ENCODE results near the gene PLEKHM3. TPM values are rescaled to one million over a fixed set of nuclear protein-coding genes. Genes with fewer than 3 reads are reported as not detected.

Gene PLEKHM3
- total RNA-seq, 3 donors from 2014 or later (not counting 1 experiment from before 2014, with no cell fraction given), result 21.7 to 27.7 (median 26.3) TPM

DNA sequence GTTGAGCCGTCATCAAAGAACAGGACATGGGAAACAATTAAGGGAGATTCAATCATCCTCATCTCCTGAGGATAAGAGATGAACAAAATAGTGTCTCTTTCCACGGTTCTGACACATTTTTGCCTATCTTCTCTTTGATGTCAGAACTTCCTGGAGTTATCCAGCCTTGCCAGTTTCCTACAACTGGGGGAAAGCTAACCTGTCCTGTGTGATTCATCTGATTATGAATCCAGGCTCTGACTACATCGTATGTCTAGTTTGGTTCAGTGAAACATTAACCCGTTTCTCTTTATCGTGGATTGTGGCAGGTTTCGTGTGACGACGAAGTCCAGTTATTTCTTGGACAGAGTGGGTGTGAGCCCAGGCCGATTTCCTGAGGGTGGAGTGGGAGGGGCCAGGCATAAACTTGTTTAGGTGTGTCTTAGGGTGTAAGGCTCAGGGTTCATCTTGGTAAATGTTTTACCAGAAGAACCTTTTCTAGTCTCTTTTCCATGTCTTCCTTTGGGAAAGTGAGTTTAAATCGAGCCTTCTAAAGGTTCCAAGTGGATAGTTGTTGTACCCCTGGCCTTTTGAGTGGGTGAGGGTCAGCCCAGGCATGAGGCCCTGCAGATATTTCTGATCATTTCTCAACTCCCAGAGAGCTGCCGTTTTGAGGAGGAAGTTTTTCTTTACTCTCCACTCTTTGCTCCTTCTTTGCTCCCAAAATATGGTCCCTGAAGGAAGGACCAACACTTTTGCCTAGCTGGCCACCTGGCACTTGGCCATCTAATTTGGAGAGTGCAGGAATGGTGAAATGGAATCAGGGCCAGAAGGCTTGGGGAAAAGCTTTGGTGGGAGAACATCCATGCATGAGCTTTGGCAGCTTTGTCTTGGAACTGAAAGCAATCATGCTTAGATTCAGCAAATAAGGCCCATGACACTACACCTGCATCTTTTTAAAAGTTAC is 205.2 kb downstream of the PLEKHM3 start:
- Mint-ChIP-seq H3K4me3 (no peak overlapping the region), H3K9me3 (no peaks in the 10 kb centered on the region), H3K27me3 (ENCODE audit: low read depth in 2 of 2) (no peaks in the 10 kb centered on the region), H3K36me3 (no peaks in the 10 kb centered on the region), H3K4me1 (no peaks in the 10 kb centered on the region), H3K27ac (no peak overlapping the region)
- no peak for ATAC-seq
- intact Hi-C loops (cut with micrococcal nuclease), result no loop called here
- WGBS (ENCODE audit: insufficient coverage), result 92% methylated on average over 11 of the region's 11 CpGs
- TF ChIP-seq CTCF (IDR thresholded peaks at IDR 0.05), result no peak
- H3K4me3 ChIP-seq (ENCODE audit: low read length), result no peak overlapping the region
- no peaks in the 10 kb centered on the region for H3K9me3 ChIP-seq (ENCODE audit: control insufficient read depth, insufficient read depth, low read length)
- H3K36me3 ChIP-seq (ENCODE audit: control insufficient read depth, insufficient read depth, low read length), result no peaks in the 10 kb centered on the region
- H3K4me1 ChIP-seq (ENCODE audit: control insufficient read depth, insufficient read depth, low read length), result no peaks in the 10 kb centered on the region
- DNase-seq, result no peak
- no peaks in the 10 kb centered on the region for H3K27me3 ChIP-seq (ENCODE audit: control insufficient read depth, insufficient read depth, low read length)
- H3K27ac ChIP-seq (ENCODE audit: low read length), result no peak overlapping the region

DNA sequence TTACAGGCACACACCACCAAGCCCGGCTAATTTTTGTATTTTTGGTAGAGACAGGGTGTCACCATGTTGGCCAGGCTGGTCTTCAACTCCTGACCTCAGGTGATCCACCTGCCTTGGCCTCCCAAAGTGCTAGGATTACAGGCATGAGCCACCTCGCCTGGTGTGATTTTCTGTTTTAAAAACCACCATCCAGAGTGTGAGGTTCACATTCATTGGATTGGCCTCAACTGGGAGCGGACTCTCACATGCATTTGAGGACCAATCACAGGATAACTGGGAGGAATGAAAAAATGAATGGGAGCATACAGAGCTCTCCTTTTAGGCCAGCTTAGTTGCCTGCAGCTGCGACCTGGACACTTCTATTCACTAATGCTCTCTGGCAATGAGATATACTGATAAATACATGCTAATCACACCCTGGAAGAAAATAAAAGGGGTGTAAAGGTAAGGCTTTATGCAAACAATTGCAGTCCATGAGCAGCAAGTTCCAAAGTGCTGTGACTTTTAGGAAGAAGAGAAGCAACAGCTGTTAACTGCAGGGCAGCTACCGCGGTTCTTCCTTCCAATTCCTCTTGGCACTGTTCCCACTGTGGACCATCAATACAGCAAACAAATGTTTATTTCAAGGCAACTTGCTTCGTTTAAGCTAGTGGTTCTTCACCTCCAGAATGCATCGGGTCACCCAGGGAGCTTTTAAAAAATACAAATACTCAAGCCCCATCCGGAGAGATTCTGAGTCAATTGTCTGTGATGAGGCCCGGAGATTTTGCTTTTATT is 206.1 kb downstream of the PLEKHM3 start:
- Histone ChIP-seq H3K9me3 (ENCODE audit: control insufficient read depth, insufficient read depth, low read length) (no peaks in the 10 kb centered on the region), H3K27me3 (ENCODE audit: control insufficient read depth, insufficient read depth, low read length) (no peaks in the 10 kb centered on the region), H3K27ac (ENCODE audit: low read length) (no peak overlapping the region), H3K36me3 (ENCODE audit: control insufficient read depth, insufficient read depth, low read length) (no peaks in the 10 kb centered on the region), H3K4me1 (ENCODE audit: control insufficient read depth, insufficient read depth, low read length) (no peaks in the 10 kb centered on the region), H3K4me3 (ENCODE audit: low read length) (no peak overlapping the region)
- no peak for TF ChIP-seq CTCF (IDR thresholded peaks at IDR 0.05)
- H3K9me3 Mint-ChIP-seq, result no peaks in the 10 kb centered on the region
- no peak overlapping the region for H3K27ac Mint-ChIP-seq
- no peaks in the 10 kb centered on the region for H3K36me3 Mint-ChIP-seq
- H3K27me3 Mint-ChIP-seq (ENCODE audit: low read depth in 2 of 2), result no peaks in the 10 kb centered on the region
- WGBS (ENCODE audit: insufficient coverage), result 82% methylated on average over 9 of the region's 10 CpGs
- DNase-seq (no peak), ATAC-seq (no peak)
- intact Hi-C loops (cut with micrococcal nuclease), result no loop called here
- no peak overlapping the region for H3K4me3 Mint-ChIP-seq
- H3K4me1 Mint-ChIP-seq, result no peaks in the 10 kb centered on the region

- ATAC-seq (no peak), DNase-seq (no peak)
- H3K27me3 ChIP-seq (ENCODE audit: control insufficient read depth, insufficient read depth, low read length), result no peaks in the 10 kb centered on the region
- H3K27me3 Mint-ChIP-seq (ENCODE audit: low read depth in 2 of 2), result no peaks in the 10 kb centered on the region
- WGBS (ENCODE audit: insufficient coverage), result 88% methylated on average over 5 of the region's 5 CpGs
- no peaks in the 10 kb centered on the region for H3K4me1 Mint-ChIP-seq
- no peak overlapping the region for H3K4me3 ChIP-seq (ENCODE audit: low read length)
- no peak overlapping the region for H3K4me3 Mint-ChIP-seq
- H3K9me3 Mint-ChIP-seq, result no peaks in the 10 kb centered on the region
- H3K9me3 ChIP-seq (ENCODE audit: control insufficient read depth, insufficient read depth, low read length), result no peaks in the 10 kb centered on the region
- no peaks in the 10 kb centered on the region for H3K36me3 Mint-ChIP-seq
- intact Hi-C loops (cut with micrococcal nuclease), result no loop called here
- no peak overlapping the region for H3K27ac Mint-ChIP-seq
- H3K4me1 ChIP-seq (ENCODE audit: control insufficient read depth, insufficient read depth, low read length), result no peaks in the 10 kb centered on the region
- no peak for TF ChIP-seq CTCF (IDR thresholded peaks at IDR 0.05)
- no peaks in the 10 kb centered on the region for H3K36me3 ChIP-seq (ENCODE audit: control insufficient read depth, insufficient read depth, low read length)
- H3K27ac ChIP-seq (ENCODE audit: low read length), result no peak overlapping the region
Measured at GRCh38 chr2:207816546-207816945, 208.8 kb downstream of the PLEKHM3 start.

All from natural killer cell (primary cell).